ENCODE measurements around the gene KDM4C. TPM values are rescaled to one million over a fixed set of nuclear protein-coding genes. Genes with fewer than 3 reads are reported as not detected.

The KDM4C gene
- total RNA-seq, 1 experiment from 2014 or later, result 16.2 TPM

DNA sequence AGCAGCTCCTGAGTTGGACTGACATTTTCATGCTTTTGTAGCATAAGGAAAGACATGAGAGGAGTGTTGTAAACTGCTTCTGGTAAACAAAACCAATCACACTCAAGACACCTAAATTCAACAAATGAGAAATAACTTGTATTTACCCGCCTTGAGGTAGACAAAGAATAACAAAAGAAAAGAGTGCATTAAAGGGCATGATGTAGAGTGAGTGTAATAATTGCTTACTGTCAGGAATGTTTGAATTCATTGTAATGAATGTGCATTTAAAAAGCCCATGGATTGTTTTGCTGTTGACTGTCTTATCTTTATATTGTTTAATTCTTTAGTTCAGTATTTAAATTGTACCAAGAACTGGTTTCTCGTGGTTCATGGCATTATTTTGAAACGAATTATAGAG lies 61.8 kb downstream of the KDM4C start:
- DNase-seq, result no peak
- H3K9me3 Mint-ChIP-seq (ENCODE audit: low read depth, unreplicated experiment), result no peaks in the 10 kb centered on the region
- TF ChIP-seq, protein P1, sequence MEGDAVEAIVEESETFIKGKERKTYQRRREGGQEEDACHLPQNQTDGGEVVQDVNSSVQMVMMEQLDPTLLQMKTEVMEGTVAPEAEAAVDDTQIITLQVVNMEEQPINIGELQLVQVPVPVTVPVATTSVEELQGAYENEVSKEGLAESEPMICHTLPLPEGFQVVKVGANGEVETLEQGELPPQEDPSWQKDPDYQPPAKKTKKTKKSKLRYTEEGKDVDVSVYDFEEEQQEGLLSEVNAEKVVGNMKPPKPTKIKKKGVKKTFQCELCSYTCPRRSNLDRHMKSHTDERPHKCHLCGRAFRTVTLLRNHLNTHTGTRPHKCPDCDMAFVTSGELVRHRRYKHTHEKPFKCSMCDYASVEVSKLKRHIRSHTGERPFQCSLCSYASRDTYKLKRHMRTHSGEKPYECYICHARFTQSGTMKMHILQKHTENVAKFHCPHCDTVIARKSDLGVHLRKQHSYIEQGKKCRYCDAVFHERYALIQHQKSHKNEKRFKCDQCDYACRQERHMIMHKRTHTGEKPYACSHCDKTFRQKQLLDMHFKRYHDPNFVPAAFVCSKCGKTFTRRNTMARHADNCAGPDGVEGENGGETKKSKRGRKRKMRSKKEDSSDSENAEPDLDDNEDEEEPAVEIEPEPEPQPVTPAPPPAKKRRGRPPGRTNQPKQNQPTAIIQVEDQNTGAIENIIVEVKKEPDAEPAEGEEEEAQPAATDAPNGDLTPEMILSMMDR (IDR thresholded peaks at IDR 0.05; ENCODE audit: unreplicated experiment), result no peak
- no peaks in the 10 kb centered on the region for H3K4me1 Mint-ChIP-seq (ENCODE audit: low read depth, unreplicated experiment)
- H3K4me3 Mint-ChIP-seq (ENCODE audit: low read depth, unreplicated experiment), result no peak overlapping the region
- no peak overlapping the region for H3K27ac Mint-ChIP-seq (ENCODE audit: unreplicated experiment)
- no peaks in the 10 kb centered on the region for H3K36me3 Mint-ChIP-seq (ENCODE audit: insufficient read depth, unreplicated experiment)
- intact Hi-C loops (cut with micrococcal nuclease; ENCODE audit: unreplicated experiment), result no loop called here
- CTCF ChIA-PET, result no interaction called here
- BruUV-seq (replicated peaks), result no TSS peak
- no peaks in the 10 kb centered on the region for H3K27me3 Mint-ChIP-seq (ENCODE audit: unreplicated experiment)

DNA sequence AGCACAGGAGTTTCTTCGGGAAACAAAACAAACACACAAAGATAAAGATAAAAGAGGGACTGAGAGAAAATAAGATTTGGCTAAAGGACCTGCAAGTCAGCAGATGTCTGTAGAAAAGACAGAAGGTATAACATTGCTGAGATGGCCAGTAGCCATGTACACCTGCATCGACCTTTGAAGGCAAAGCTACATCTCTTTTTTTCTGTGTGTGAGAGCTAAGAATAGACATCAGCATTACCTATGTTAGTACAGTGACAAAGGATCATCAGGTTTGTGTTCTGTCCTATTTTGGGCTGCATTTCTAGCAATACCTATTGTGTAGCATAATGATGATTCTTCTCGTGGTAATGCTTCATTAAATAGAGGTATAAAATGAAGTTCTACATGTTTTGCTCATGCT lies 64.9 kb downstream of the KDM4C start:
- DNase-seq, result no peak
- no TSS peak for BruUV-seq (replicated peaks)
- H3K36me3 Mint-ChIP-seq (ENCODE audit: insufficient read depth, unreplicated experiment), result no peaks in the 10 kb centered on the region
- intact Hi-C loops (cut with micrococcal nuclease; ENCODE audit: unreplicated experiment), result no loop called here
- CTCF ChIA-PET, result interaction anchor here (0.6 kb wide), 1 partner anchor 1860 kb away, joined by 3 read pairs; no protein-coding TSS in a partner anchor
- H3K9me3 Mint-ChIP-seq (ENCODE audit: low read depth, unreplicated experiment), result no peaks in the 10 kb centered on the region
- no peak overlapping the region for H3K27ac Mint-ChIP-seq (ENCODE audit: unreplicated experiment)
- TF ChIP-seq, protein P1 (IDR thresholded peaks at IDR 0.05; ENCODE audit: unreplicated experiment), result no peak
- H3K4me3 Mint-ChIP-seq (ENCODE audit: low read depth, unreplicated experiment), result no peak overlapping the region
- H3K4me1 Mint-ChIP-seq (ENCODE audit: low read depth, unreplicated experiment), result no peaks in the 10 kb centered on the region
- H3K27me3 Mint-ChIP-seq (ENCODE audit: unreplicated experiment), result no peaks in the 10 kb centered on the region

DNA sequence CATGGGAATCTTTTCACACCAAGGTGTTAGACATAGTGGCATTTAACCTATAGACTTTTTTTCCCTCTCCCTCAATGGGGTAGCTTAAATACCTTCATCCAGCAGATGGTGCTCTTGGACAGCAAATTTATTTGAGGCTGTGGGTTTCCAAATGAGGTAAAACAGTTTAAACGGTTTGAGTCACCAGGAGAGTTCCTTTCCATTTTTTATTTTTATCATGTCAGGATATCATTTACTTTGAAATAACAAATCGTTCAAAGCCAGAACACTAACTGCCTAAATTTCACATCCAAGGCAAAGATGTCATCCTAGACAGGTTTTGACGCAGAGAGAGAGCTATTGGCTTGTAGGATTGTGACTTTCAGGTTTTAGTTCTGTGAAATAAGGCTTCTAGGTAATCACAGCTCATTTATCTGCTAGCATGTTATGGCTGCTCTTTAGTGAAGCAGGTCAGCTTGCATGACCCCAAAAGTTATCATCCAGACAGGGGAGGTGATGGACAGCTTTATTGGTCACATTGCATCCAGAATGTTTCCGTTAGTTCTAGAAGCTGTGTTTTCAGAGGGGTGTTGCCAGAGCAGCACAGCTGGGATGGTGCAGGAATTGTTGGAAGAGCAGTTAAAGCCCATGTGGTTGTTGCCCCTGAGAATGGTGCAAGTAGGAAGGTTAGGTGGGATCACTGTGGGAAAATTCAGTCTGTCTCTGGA lies 69.8 kb downstream of the KDM4C start:
- intact Hi-C loops (cut with micrococcal nuclease; ENCODE audit: unreplicated experiment), result loop anchor here (2.0 to 5.0 kb wide), 2 partner anchors 79 to 220 kb away; no protein-coding TSS in a partner anchor
- H3K4me1 Mint-ChIP-seq (ENCODE audit: low read depth, unreplicated experiment), result peaks cover 9% of the 10 kb centered on the region
- no peaks in the 10 kb centered on the region for H3K27me3 Mint-ChIP-seq (ENCODE audit: unreplicated experiment)
- no TSS peak for BruUV-seq (replicated peaks)
- H3K9me3 Mint-ChIP-seq (ENCODE audit: low read depth, unreplicated experiment), result no peaks in the 10 kb centered on the region
- no peak overlapping the region for H3K27ac Mint-ChIP-seq (ENCODE audit: unreplicated experiment)
- no peaks in the 10 kb centered on the region for H3K36me3 Mint-ChIP-seq (ENCODE audit: insufficient read depth, unreplicated experiment)
- peak; percentile 27 for DNase-seq
- H3K4me3 Mint-ChIP-seq (ENCODE audit: low read depth, unreplicated experiment), result no peak overlapping the region
- CTCF ChIA-PET, result no interaction called here
- TF ChIP-seq, protein P1 (IDR thresholded peaks at IDR 0.05; ENCODE audit: unreplicated experiment), result no peak

DNA sequence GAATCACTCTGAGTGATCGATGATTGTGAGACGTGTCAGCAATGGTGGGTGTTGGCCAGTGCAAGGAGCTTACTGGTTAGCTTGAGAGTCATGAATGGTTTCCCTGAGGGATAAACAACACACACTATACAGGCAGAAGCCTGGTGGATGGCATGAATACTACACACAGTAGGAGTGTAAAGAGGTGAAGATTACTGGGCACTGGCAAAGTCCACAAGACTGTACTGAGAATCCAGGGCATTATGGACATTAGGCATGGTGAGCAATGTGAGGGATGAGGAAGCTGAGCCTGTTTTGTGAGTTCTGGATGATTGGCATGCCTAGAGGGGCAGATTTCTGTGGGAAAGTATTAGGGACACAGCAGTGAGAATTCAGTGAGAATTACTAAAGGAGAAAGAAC lies 71.3 kb downstream of the KDM4C start:
- peaks cover 9% of the 10 kb centered on the region for H3K4me1 Mint-ChIP-seq (ENCODE audit: low read depth, unreplicated experiment)
- BruUV-seq (replicated peaks), result no TSS peak
- peak; percentile 2 for DNase-seq
- H3K27me3 Mint-ChIP-seq (ENCODE audit: unreplicated experiment), result no peaks in the 10 kb centered on the region
- H3K9me3 Mint-ChIP-seq (ENCODE audit: low read depth, unreplicated experiment), result no peaks in the 10 kb centered on the region
- no peaks in the 10 kb centered on the region for H3K36me3 Mint-ChIP-seq (ENCODE audit: insufficient read depth, unreplicated experiment)
- CTCF ChIA-PET, result interaction anchor here (0.6 to 1.2 kb wide), 2 partner anchors 33 to 258 kb away, joined by 3 read pairs; no protein-coding TSS in a partner anchor
- peak overlapping the region; percentile 31 for H3K27ac Mint-ChIP-seq (ENCODE audit: unreplicated experiment)
- no peak overlapping the region for H3K4me3 Mint-ChIP-seq (ENCODE audit: low read depth, unreplicated experiment)
- intact Hi-C loops (cut with micrococcal nuclease; ENCODE audit: unreplicated experiment), result loop anchor here (5.0 kb wide), 1 partner anchor 218 kb away; no protein-coding TSS in a partner anchor
- TF ChIP-seq, protein P1 (IDR thresholded peaks at IDR 0.05; ENCODE audit: unreplicated experiment), result no peak
